B cell (primary cell): ENCODE data around the gene COL5A2. TPM values are rescaled to one million over a fixed set of nuclear protein-coding genes. Genes with fewer than 3 reads are reported as not detected.

Experiments
- ATAC-seq: fragments of 200-7000 bp; cut with Tn5 transposase; one replicate; pipeline ENCODE4 v1.10.0; 2021; ENCODE audit warnings: low read depth, mild to moderate bottlenecking, moderate number of reproducible peaks, moderate library complexity
- CTCF ChIA-PET: fragments of 350-600 bp; sonication (Branson Sonifier 250); formaldehyde crosslinking; loops from one replicate; lab custom pipeline; 2021; ENCODE audit warnings: antibody characterized with exemption, inconsistent platforms; lab: Charles Lee
- POLR2A ChIA-PET: fragments of 350-600 bp; sonication (Branson Sonifier 250); formaldehyde crosslinking; loops from one replicate; lab custom pipeline; 2021; ENCODE audit warnings: antibody characterized with exemption; lab: Charles Lee
- DNase-seq: peaks from one replicate; pipeline ENCODE4 v3.0.0; 2013
- H2AFZ ChIP-seq: 2 replicates; pipeline ENCODE4 v1.6.1; 2012; ENCODE audit warnings: mild to moderate bottlenecking, low read depth, low read length; ENCODE audit not compliant: insufficient read depth, poor library complexity, severe bottlenecking
- H3K27ac ChIP-seq, 2 donors: 1 replicate in 1 of 2; 2 replicates in 1 of 2; pipeline ENCODE4 v1.5.1; 2012 to 2013; ENCODE audit warnings: low read length in 2 of 2, mild to moderate bottlenecking in 2 of 2, moderate library complexity in 1 of 2
- H3K27me3 ChIP-seq, 4 experiments: fragments of 200-600 bp in 1 of 4; sonication (generic) in 1 of 4; replicated peaks in 1 of 4; 1 replicate in 2 of 4; 2 replicates in 2 of 4; pipeline versions ENCODE4 v1.6.1 to v1.7.0; 2013 to 2016; ENCODE audit warnings: low read length in 3 of 4, mild to moderate bottlenecking in 2 of 4, mixed read lengths in 1 of 4, moderate library complexity in 1 of 4; ENCODE audit not compliant: insufficient read depth in 4 of 4, control insufficient read depth in 3 of 4; ENCODE audit errors: control extremely low read depth in 1 of 4
- H3K36me3 ChIP-seq, 2 experiments: replicated peaks in 1 of 2; 1 replicate in 1 of 2; 2 replicates in 1 of 2; pipeline versions ENCODE4 v1.6.1 to v1.7.1; 2013; ENCODE audit warnings: low read length in 1 of 2; ENCODE audit not compliant: insufficient read depth in 2 of 2, control insufficient read depth in 1 of 2; ENCODE audit errors: control extremely low read depth in 1 of 2, extremely low read depth in 1 of 2
- H3K4me1 ChIP-seq, 2 donors: fragments of 200-600 bp in 1 of 2; sonication (generic) in 1 of 2; 1 replicate in 1 of 2; 2 replicates in 1 of 2; pipeline versions ENCODE4 v1.5.1 to v1.6.1; 2013 to 2017; ENCODE audit warnings: low read length in 2 of 2; ENCODE audit not compliant: control insufficient read depth in 2 of 2, insufficient read depth in 2 of 2
- H3K4me2 ChIP-seq: replicated peaks from 2 replicates; pipeline ENCODE3; 2012; ENCODE audit warnings: mild to moderate bottlenecking, low read depth, low read length; ENCODE audit not compliant: poor library complexity, severe bottlenecking
- H3K4me3 ChIP-seq, 5 experiments: fragments of 200-600 bp in 1 of 5; sonication (generic) in 1 of 5; 1 replicate in 3 of 5; 2 replicates in 2 of 5; pipeline versions ENCODE4 v1.5.1 to v1.7.0; 2011 to 2016; ENCODE audit warnings: low read length in 4 of 5, mild to moderate bottlenecking in 4 of 5, low read depth in 2 of 5, control low read depth in 1 of 5, moderate library complexity in 1 of 5; ENCODE audit not compliant: insufficient read depth in 1 of 5; ENCODE audit errors: control extremely low read depth in 1 of 5, extremely low read depth in 1 of 5
- H3K79me2 ChIP-seq: fragments of 200-600 bp; sonication (generic); one replicate; pipeline ENCODE4 v1.6.0; 2016; ENCODE audit warnings: low read length; ENCODE audit not compliant: control insufficient read depth, insufficient read depth
- H3K9ac ChIP-seq: fragments of 200-600 bp; sonication (generic); 2 replicates; pipeline ENCODE4 v1.6.1; 2017; ENCODE audit warnings: mild to moderate bottlenecking, low read length, moderate library complexity
- H3K9me3 ChIP-seq, 3 donors: one replicate each; pipeline versions ENCODE4 v1.6.1 to v1.7.1; 2013; ENCODE audit warnings: low read length in 2 of 3; ENCODE audit not compliant: control insufficient read depth in 2 of 3, insufficient read depth in 1 of 3; ENCODE audit errors: control extremely low read depth in 1 of 3
- H4K20me1 ChIP-seq: 2 replicates; pipeline ENCODE4 v1.6.0; 2012; ENCODE audit warnings: mild to moderate bottlenecking, low read length; ENCODE audit not compliant: insufficient read depth, control insufficient read depth, poor library complexity, severe bottlenecking
- H3K27ac Mint-ChIP-seq: one replicate; pipeline ENCODE4 v1.8.0; 2021; ENCODE audit warnings: mixed read lengths
- H3K27me3 Mint-ChIP-seq: one replicate; pipeline ENCODE4 v1.8.0; 2021; ENCODE audit warnings: mixed read lengths
- H3K4me1 Mint-ChIP-seq: one replicate; pipeline ENCODE4 v1.8.0; 2021; ENCODE audit warnings: mixed read lengths
- H3K4me3 Mint-ChIP-seq: one replicate; pipeline ENCODE4 v1.8.0; 2021; ENCODE audit warnings: mixed read lengths
- H3K9me3 Mint-ChIP-seq: one replicate; pipeline ENCODE4 v1.8.0; 2022; ENCODE audit warnings: mixed read lengths; ENCODE audit not compliant: insufficient read depth
- CTCF ChIP-seq: fragments of 200-600 bp; IDR thresholded peaks from one replicate; pipeline ENCODE4 v1.8.0; 2022; ENCODE audit warnings: antibody characterized with exemption, mild to moderate bottlenecking
- EZH2 ChIP-seq: IDR thresholded peaks from 2 replicates; pipeline ENCODE4 v1.6.1; 2012; ENCODE audit warnings: borderline replicate concordance, low read depth, mild to moderate bottlenecking, moderate library complexity, low read length; ENCODE audit not compliant: insufficient read depth, poor library complexity, severe bottlenecking
- WGBS: methylation state at CpG from one replicate; pipeline ENCODE4 v1.1.5; 2013; ENCODE audit warnings: missing lambda C conversion rate; ENCODE audit not compliant: insufficient coverage; 5-methylcytosine and 5-hydroxymethylcytosine counted together
- intact Hi-C: fragments of 100-400 bp; cut with micrococcal nuclease; formaldehyde crosslinking; loops from one replicate; pipeline ENCODE4 v1.10.0; 2022
- polyA plus RNA-seq: library from polyadenylated mRNA; depleted of rRNA; stranded (reverse); fragments of >200 nt; gene quantifications from 2 replicates; pipeline ENCODE4 v1.2.3, GENCODE V29; 2012
- total RNA-seq, 2 donors: library from RNA; stranded (reverse); fragments of 120-200 nt in 1 of 2; gene quantifications; 1 replicate in 1 of 2; 2 replicates in 1 of 2; pipeline versions ENCODE4 v1.2.3 to v1.2.4, GENCODE V29; 2013 to 2022

The COL5A2 gene
- total and polyA plus RNA-seq, 2 donors (not counting 1 experiment from before 2014, with no cell fraction given) = 0.44 to 0.45 TPM

GRCh38 chr2:189097934-189098333 is 81.6 kb downstream of the COL5A2 start:
- H3K27ac ChIP-seq = no peak overlapping the region
- no peaks in the 10 kb centered on the region for H3K27me3 Mint-ChIP-seq
- no peak overlapping the region for H3K9ac ChIP-seq
- ChIA-PET POLR2A (no interaction called here), CTCF (no interaction called here)
- no peaks in the 10 kb centered on the region for H3K4me1 ChIP-seq
- H3K4me1 Mint-ChIP-seq = no peaks in the 10 kb centered on the region
- DNase-seq = no peak
- intact Hi-C loops = no loop called here
- no peaks in the 10 kb centered on the region for H3K9me3 Mint-ChIP-seq
- H3K4me3 ChIP-seq = no peak overlapping the region
- no peaks in the 10 kb centered on the region for H3K79me2 ChIP-seq
- no peak overlapping the region for H3K27ac Mint-ChIP-seq
- H3K36me3 ChIP-seq = no peaks in the 10 kb centered on the region
- no peak overlapping the region for H3K4me2 ChIP-seq
- H4K20me1 ChIP-seq = no peaks in the 10 kb centered on the region
- H3K27me3 ChIP-seq = no peaks in the 10 kb centered on the region
- no peak overlapping the region for H2AFZ ChIP-seq
- no peak for ATAC-seq
- TF ChIP-seq CTCF (no peak), EZH2 (no peak)
- no peaks in the 10 kb centered on the region for H3K9me3 ChIP-seq
- no peak overlapping the region for H3K4me3 Mint-ChIP-seq
- WGBS = no CpG with 5 or more reads among the region's 1 CpG

GRCh38 chr2:189096769-189097447 is 82.7 kb downstream of the COL5A2 start:
- Mint-ChIP-seq H3K4me3 (no peak overlapping the region), H3K27me3 (no peaks in the 10 kb centered on the region), H3K9me3 (no peaks in the 10 kb centered on the region), H3K27ac (no peak overlapping the region), H3K4me1 (no peaks in the 10 kb centered on the region)
- no peak overlapping the region for H2AFZ ChIP-seq
- CTCF ChIA-PET = no interaction called here
- no peak overlapping the region for H3K4me3 ChIP-seq
- H3K27ac ChIP-seq = no peak overlapping the region
- no peaks in the 10 kb centered on the region for H3K27me3 ChIP-seq
- no peak for TF ChIP-seq CTCF
- TF ChIP-seq EZH2 = no peak
- 60% methylated on average over 1 of the region's 4 CpGs for WGBS
- no peaks in the 10 kb centered on the region for H3K9me3 ChIP-seq
- no peak overlapping the region for H3K4me2 ChIP-seq
- DNase-seq (no peak), ATAC-seq (no peak)
- no peaks in the 10 kb centered on the region for H3K4me1 ChIP-seq
- no peaks in the 10 kb centered on the region for H3K36me3 ChIP-seq
- no peaks in the 10 kb centered on the region for H3K79me2 ChIP-seq
- no peaks in the 10 kb centered on the region for H4K20me1 ChIP-seq
- intact Hi-C loops = no loop called here
- H3K9ac ChIP-seq = no peak overlapping the region
- POLR2A ChIA-PET = no interaction called here
